AG08396 (cell line): Measurements from ENCODE around the gene IBA57.
A peak's percentile ranks its signal among the peaks of the same experiment; 100 is the strongest.
"Not testable (repeated sequence)": the region's sequence is repeated elsewhere in the genome, so short reads cannot be mapped to it uniquely, and the experiment has no call there.

Source experiments
- DNase-seq: peaks from one replicate; pipeline ENCODE4 v3.0.0; 2012; ENCODE audit warnings: low spot score, mixed read lengths

IBA57 gene

GRCh38 chr1:228212966-228213844 lies 47.6 kb downstream of the IBA57 start:
- DNase-seq, result peak; percentile 95

DNA sequence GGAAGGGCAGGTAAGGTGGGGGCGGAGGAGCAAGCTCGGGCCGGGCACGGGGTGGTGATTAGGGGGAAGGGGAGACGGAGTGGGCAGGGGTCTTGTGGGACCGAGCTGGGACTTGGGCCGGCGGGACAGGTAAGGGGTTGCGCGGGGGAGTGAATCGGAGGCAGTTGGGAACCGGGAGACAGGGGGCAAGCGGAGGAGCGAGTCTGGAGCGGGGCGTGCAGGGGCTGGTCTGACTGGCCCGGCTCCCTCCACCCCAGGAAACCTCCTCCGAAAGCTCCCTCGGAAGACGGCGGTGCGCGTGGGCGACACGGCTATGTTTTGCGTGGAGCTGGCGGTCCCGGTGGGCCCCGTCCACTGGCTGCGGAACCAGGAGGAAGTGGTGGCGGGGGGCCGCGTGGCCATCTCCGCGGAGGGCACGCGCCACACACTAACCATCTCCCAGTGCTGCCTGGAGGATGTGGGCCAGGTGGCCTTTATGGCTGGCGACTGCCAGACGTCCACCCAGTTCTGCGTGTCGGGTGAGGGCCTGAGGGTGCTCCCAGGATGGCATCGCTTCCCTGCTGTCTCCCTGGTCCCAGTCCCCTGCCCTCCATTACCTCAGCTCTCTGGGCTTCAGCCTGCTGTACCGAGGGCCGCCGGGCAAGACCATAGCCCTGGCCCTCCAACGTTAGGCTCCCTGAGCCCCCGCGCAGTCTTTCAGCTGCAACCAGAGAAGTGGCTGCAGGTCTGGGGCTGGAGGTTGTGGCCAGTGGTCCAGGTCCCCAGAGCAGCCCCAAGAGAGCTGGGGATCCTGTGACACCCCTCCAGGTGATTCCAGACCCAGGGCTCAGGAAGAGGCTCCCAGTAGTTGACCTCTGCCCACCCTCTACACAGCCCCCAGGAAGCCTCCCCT lies 48.6 kb downstream of the IBA57 start:
- no peak for DNase-seq

- no peak for DNase-seq
These were observed 49.5 kb downstream of the IBA57 start for GRCh38 chr1:228214921-228215662.

DNA sequence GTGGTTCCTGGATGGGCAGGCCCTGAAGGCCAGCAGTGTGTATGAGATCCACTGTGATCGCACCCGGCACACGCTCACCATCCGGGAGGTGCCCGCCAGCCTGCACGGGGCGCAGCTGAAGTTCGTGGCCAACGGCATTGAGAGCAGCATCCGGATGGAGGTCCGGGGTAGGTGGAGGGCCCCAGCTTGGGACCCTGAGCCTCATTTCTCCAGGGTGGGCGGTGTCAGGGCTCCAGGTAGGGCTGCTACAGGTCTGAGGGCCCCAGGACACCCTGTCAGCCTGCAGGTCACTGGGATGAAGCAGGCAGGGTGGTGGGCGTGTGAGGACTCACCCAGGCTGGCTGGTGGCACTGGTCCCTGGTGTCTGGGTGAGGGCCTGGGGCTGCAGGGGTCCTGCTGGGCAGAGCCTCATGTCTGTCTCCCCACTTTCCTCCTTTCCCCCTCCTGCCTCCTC lies 50.1 kb downstream of the IBA57 start:
- DNase-seq, result no peak

GRCh38 chr1:228216371-228217320 lies 51.0 kb downstream of the IBA57 start:
- no peak for DNase-seq

DNA sequence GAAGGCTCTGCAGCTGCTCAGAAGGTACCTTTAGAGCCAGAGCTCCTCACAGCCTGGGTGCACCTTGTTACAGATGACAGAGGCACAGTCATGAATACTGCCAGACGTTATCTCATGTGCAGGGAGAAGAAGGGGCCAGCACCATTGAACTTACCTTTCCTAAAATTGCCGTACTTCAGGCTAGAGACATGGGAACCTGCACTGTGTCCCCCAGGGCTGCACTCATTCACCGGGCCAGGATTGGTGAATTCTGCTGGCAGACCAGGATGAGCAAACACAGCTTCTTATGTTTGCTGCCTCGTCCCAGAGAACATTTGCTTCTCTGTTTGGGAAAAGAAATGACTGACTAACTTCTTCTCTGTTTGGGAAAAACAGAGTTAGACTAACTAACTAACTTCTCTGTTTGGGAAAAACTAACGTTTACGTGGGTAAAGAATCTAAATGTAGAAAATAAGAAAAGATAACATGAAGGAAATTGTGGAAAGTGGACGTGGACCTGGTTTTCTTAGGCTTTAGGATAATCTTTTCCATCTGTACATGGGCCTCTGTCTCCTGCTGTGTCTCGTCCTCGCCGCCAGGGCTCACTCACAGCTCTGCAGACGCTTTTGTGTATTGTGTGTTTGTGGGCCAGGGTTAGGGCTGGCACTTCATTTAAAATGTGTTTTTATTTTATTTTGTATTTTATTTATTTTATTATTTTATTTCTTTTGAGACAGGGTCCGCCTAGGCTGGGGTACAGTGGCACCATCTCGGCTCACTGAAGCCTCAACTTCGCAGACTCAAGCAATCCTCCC lies 52.1 kb downstream of the IBA57 start:
- no peak for DNase-seq

GRCh38 chr1:228218513-228219244 lies 53.1 kb downstream of the IBA57 start:
- no peak for DNase-seq

- DNase-seq, result no peak
These were observed 53.8 kb downstream of the IBA57 start for GRCh38 chr1:228219245-228219961.

DNA sequence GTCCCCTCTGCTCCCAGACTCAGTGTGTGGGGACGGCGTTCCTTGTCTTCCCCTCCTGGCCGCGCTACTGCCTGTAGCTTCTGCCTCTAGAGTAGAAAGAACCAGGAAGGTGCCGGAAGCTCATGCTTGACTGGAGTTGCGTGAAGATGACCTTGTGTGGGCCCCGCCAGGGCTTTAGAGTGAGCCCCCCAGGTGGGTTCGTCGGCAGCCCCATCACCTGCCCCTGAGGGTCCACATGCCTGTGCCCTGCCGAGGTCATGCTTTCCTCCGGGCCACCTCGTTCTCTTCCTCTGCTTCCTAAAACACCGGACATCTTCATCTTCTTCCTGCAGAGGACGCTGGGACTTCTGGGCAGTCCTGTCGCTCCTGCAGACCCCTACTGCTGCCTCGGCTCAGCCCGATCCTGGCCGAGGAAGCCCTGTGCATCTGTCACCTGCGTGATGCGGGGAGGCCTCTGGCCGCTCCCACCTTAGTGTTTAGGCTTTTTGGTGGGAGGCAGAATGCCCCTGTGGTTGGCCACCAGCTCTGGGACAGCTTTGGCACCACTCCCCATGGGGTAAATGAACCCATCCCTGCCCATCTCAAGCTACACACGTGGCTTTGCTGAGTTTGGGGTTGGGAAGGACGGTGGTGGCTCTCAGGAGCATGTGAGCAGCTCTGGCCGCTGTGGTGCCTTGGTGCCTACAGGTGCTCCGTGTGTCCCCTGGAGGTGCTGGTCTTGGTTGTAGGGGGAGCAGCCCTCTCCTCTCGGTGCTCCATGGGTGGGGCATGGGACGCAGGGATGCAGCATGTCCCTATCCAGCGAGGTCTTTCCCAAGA lies 54.6 kb downstream of the IBA57 start:
- no peak for DNase-seq

DNA sequence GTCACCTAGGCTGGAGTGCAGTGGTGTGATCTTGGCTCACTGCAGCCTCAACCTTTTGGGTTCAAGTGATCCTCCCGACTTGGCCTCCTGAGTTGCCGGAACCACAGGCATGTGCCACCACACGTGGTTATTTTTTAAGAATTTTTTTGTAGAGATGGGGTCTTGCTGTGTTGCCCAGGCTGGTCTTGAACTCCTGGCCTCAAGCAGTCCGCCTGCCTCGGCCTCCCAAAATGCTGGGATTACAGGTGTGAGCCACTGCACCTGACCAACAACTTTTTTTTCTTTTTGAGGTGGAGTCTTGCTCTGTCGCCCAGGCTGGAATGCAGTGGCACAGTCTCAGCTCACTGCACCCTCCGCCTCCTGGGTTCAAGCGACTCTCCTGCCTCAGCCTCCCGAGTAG lies 55.5 kb downstream of the IBA57 start:
- not testable (repeated sequence) for DNase-seq

DNA sequence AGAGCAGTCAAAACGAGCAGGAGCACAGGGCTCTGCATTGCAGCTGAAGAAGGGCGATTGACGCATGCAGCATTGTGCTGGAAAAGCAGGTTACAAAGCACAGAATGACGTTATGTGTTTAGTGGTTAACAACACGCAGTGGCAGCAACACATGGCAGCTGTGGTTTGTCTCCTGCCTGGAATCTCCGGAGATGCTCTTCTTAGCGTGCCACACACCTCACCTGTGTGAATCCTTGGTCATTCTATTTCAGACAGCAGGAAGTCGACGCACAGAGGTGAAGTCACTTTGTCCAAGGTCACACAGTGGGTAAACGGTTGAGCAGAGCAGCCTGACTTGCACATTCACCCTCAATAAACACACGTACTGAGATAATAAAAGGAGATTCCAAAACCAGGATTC lies 56.9 kb downstream of the IBA57 start:
- no peak for DNase-seq

DNA sequence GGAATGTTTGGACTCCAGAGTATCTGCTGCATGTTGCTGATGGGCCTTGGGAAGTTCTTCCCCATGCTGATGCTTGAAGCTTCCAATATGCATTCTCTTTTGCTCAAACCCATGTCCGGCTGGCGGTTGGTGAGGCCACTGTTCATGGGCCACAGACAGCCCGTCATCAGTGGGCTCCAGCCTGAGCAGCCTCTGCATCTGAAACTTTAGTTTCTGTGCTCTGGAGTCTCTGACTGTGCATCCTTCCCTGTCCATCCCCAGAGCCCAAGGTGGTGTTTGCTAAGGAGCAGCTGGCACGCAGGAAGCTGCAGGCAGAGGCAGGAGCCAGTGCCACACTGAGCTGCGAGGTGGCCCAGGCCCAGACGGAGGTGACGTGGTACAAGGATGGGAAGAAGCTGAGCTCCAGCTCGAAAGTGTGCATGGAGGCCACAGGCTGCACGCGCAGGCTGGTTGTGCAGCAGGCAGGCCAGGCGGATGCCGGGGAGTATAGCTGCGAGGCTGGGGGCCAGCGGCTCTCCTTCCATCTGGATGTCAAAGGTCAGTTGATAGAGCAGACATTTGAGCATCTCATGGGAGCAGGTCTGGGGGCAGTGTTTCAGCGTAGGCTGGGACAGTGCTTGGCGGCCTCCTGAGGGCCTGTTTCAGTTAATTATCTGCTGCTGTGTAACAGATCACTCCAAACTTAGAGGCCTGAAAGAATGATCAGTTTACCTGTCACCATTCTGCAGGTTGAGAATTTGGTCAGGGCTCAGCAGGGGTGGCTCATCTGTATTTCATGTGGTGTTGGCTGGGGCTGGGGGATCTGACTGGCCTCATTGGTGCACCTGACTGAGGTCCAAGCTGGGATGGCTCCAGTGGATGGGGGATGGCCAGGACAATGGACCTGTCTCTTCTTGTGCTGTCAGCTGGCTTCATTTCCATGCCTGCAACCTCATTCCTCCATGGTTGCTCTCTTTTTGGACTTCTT lies 58.9 kb downstream of the IBA57 start:
- DNase-seq, result no peak

DNA sequence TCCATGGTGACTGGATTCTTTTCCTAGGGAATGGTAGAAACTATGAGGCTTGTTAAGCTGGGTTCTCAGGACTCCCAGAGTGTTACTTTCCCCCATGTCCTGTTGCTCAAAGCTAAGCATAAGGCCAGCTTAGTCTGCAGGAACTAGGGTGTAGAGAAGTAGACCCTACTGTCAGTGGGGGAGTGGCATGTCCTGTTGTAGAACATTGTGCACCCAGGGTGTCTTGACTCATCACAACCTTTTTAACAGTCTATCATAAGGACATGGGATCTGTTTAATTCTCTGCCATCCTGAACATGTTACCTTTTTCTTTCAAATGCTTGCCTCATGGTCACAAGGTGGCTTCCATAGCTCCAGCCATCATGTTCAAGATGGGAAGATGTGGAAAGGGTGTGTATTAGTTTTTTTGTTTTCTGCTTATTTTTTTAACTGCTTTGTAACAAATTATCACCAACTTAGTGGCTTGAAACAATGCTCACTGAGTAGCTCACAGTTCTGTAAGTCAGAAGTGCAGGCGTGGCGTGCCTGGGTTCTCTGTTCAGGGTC lies 59.6 kb downstream of the IBA57 start:
- DNase-seq, result no peak

DNA sequence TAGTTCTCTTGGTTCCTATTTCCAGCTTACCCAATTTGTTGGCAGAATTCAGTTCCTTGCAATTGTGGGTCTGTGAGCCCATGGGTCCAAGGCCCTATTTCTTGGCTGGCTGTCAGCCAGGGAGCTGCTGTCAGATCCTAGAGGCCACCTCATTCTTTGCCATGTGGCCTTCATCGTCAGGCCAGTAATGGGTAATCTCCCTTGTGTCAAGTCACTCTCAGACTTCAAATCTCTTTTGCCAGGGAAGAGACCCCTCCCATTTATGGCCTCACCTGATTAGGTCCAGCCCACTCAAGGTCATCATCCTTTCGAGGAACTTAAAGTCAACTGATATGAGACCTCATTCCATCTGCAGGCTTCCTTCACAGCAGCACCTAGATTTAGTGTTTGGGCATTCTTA lies 60.1 kb downstream of the IBA57 start:
- no peak for DNase-seq

DNA sequence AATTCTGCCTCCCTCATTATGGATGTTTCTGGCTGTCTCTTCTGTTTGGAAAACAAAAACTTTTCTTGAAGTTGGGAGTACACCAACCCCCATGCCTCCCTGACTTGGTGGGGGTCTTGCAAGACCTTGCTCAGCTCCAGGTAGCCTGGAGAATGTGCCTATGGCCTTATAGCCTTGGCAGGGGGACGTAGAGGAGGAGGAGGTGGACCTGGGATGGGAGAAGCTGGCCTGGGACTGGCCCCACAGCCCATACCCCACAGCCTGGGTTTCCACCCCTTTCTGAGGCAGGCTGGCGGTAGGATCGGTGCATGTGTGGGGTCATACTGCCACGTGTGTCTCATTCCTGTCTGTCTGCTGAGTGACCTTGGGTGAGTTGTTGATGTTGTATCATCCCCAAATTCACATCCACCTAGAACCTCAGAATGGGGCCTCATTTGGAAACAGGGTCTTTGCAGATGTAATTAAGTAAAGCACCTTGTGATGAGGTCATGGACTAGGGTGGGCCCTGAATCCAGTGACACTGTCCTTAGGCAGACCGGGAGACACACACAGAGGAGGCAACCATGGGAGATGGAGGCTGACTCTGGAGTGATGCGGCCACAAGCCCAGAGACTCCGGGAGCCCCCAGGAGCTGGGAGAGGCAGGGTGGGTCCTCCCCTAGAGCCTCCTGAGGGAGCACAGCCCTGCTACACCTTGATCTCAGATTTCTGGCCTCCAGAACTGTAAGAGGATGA lies 60.7 kb downstream of the IBA57 start:
- no peak for DNase-seq
